Fibroblast of pulmonary artery (primary cell): ENCODE data around the gene OR13C3.

Experiments used
- DNase-seq: peaks from one replicate; pipeline ENCODE4 v3.0.0-alpha.2; 2010; ENCODE audit warnings: low read depth
- H3K4me3 ChIP-seq: replicated peaks from 2 replicates; pipeline ENCODE4 v1.5.1; 2011; ENCODE audit warnings: low read depth, mild to moderate bottlenecking, control low read depth, low read length, moderate library complexity
- CTCF ChIP-seq: IDR thresholded peaks from 2 replicates; pipeline ENCODE4 v1.5.1; 2011; ENCODE audit warnings: mild to moderate bottlenecking, control low read depth, low read length, inconsistent platforms; ENCODE audit errors: missing control alignments

Gene OR13C3

GRCh38 chr9:104536756-104537155 lies at the start of gene OR13C3:
Gene OR13C3 (minus strand): TSS chr9:104536856. CDS start chr9:104536723, 133 bp downstream.
- no peak for DNase-seq
- TF ChIP-seq CTCF: no peak
- no peak within 1 kb of the TSS for H3K4me3 ChIP-seq

GRCh38 chr9:104580562-104580961 lies 43.9 kb upstream of the OR13C3 start:
- no peak overlapping the region for H3K4me3 ChIP-seq
- no peak for TF ChIP-seq CTCF
- no peak for DNase-seq

DNA sequence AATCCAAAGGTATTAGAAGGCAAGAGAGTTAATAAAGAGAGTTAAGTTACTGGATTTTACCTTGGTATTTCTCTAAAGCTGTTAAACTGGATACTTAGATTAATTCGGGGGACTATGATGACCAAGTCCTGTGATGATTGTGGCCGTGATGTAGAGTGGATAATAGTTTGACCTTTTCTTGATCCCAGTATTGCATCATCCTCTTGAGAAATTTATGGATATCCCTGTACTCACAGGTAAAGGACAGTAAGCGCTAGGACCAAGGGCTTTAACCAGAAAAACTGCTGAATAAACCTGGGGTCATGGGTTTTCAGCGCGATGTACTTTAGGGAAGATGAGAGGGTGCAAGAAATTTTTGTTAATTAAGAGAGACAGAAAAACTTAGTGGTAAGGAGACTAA lies 40.6 kb upstream of the OR13C3 start:
- TF ChIP-seq CTCF: no peak
- H3K4me3 ChIP-seq: no peak overlapping the region
- no peak for DNase-seq

DNA sequence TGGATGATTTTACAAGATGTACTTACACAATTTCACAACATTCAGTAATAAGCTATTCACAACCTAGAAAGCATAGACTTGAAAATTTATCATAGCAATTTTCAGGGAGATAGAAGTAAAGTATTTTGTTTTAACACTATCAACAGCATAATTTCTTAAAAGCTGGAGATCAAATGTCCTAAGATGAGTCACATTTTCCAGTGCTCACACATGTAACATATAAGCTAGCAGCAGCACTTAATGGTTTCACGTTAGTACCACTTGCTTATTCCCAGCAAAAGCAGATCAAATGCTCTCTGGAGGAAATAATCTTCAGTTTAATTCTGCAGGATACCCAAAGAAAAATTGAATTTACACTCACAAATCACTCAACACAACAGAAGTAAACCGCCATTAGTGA lies 38.8 kb upstream of the OR13C3 start:
- H3K4me3 ChIP-seq: no peak overlapping the region
- DNase-seq: no peak
- TF ChIP-seq CTCF: no peak

DNA sequence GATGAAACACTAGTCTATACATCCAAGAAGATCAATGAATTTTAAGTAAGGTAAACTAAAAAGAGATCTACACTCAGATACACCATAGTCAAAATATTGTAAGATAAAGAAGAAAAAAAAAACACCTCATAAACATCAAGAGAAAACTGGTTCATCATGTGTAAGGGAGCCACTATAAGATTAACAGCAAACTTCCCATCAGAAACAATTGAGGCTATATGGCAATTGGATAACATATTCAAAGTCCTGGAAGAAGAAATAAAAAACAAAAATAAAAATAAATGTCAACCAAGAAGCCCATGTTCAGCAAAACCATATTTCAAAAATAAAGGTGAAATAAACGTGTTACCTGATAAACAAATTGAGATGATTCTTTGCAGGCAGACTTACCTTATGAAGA lies 36.0 kb upstream of the OR13C3 start:
- no peak overlapping the region for H3K4me3 ChIP-seq
- DNase-seq: no peak
- no peak for TF ChIP-seq CTCF

GRCh38 chr9:104568868-104569267 lies 32.2 kb upstream of the OR13C3 start, which contains the start of gene OR13C8:
Gene OR13C8 (plus strand): TSS chr9:104569168. CDS start chr9:104569168, 0 bp downstream.
- no peak within 1 kb of the TSS for H3K4me3 ChIP-seq
- TF ChIP-seq CTCF: no peak
- no peak for DNase-seq

- no peak for DNase-seq
- H3K4me3 ChIP-seq: no peak overlapping the region
- TF ChIP-seq CTCF: no peak
Measured at GRCh38 chr9:104564358-104564757, 27.7 kb upstream of the OR13C3 start.
